Measurements from ENCODE around the gene DACT3.

The DACT3 gene

GRCh38 chr19:46697204-46697960 is 36.4 kb upstream of the DACT3 start:
- peak overlapping the region in 2 of 3 experiments; percentile 59 to 74 for H3K4me3 Mint-ChIP-seq
- no peaks in the 10 kb centered on the region for H3K9me3 Mint-ChIP-seq
- no peaks in the 10 kb centered on the region for H3K4me1 Mint-ChIP-seq
- no peaks in the 10 kb centered on the region for H3K27me3 Mint-ChIP-seq (ENCODE audit: low read depth)
- H3K36me3 Mint-ChIP-seq (ENCODE audit: low read depth), result peaks cover 78% of the 10 kb centered on the region
- TF ChIP-seq CTCF (IDR thresholded peaks at IDR 0.05; ENCODE audit: unreplicated experiment in 3 of 3), result no peak
- H3K27ac Mint-ChIP-seq, result peak overlapping the region in 1 of 3 experiments; percentile 29

GRCh38 chr19:46696866-46697203 is 35.9 kb upstream of the DACT3 start:
- H3K36me3 Mint-ChIP-seq (ENCODE audit: low read depth), result peaks cover 80% of the 10 kb centered on the region
- H3K4me3 Mint-ChIP-seq, result peak overlapping the region in 2 of 3 experiments; percentile 59 to 74
- no peaks in the 10 kb centered on the region for H3K9me3 Mint-ChIP-seq
- H3K27me3 Mint-ChIP-seq (ENCODE audit: low read depth), result no peaks in the 10 kb centered on the region
- H3K27ac Mint-ChIP-seq, result peak overlapping the region in 1 of 3 experiments; percentile 29
- no peaks in the 10 kb centered on the region for H3K4me1 Mint-ChIP-seq
- no peak for TF ChIP-seq CTCF (IDR thresholded peaks at IDR 0.05; ENCODE audit: unreplicated experiment in 3 of 3)

DNA sequence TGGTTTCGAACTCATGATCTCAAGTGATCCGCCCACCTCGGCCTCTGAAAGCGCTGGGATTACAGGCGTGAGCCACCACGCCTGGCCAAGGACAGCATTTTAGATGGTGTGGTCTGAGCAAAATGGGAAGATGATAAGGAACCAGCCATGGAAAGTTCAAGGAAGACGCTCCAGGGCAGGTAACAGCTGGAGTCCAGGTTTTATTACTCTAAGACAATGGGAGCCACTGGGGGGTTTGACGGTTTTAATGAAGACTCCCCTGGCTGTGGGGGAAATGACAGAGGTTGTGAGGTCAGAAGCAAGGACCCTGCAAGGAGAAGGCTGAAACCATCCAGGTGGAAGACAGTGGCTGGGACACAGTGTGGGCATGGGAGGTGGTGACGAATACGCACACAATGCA is 35.1 kb upstream of the DACT3 start:
- H3K27me3 Mint-ChIP-seq (ENCODE audit: low read depth), result no peaks in the 10 kb centered on the region
- TF ChIP-seq CTCF (IDR thresholded peaks at IDR 0.05; ENCODE audit: unreplicated experiment in 3 of 3), result no peak
- no peaks in the 10 kb centered on the region for H3K9me3 Mint-ChIP-seq
- peak overlapping the region in 1 of 3 experiments; percentile 37 for H3K4me3 Mint-ChIP-seq
- no peak overlapping the region for H3K27ac Mint-ChIP-seq
- peaks cover 81% of the 10 kb centered on the region for H3K36me3 Mint-ChIP-seq (ENCODE audit: low read depth)
- H3K4me1 Mint-ChIP-seq, result no peaks in the 10 kb centered on the region

- H3K4me1 Mint-ChIP-seq, result no peaks in the 10 kb centered on the region
- peaks cover 85% of the 10 kb centered on the region for H3K36me3 Mint-ChIP-seq (ENCODE audit: low read depth)
- no peak for TF ChIP-seq CTCF (IDR thresholded peaks at IDR 0.05; ENCODE audit: unreplicated experiment in 3 of 3)
- H3K4me3 Mint-ChIP-seq, result no peak overlapping the region
- no peaks in the 10 kb centered on the region for H3K27me3 Mint-ChIP-seq (ENCODE audit: low read depth)
- no peaks in the 10 kb centered on the region for H3K9me3 Mint-ChIP-seq
- no peak overlapping the region for H3K27ac Mint-ChIP-seq
Observed at GRCh38 chr19:46693760-46694159, 32.8 kb upstream of the DACT3 start.

DNA sequence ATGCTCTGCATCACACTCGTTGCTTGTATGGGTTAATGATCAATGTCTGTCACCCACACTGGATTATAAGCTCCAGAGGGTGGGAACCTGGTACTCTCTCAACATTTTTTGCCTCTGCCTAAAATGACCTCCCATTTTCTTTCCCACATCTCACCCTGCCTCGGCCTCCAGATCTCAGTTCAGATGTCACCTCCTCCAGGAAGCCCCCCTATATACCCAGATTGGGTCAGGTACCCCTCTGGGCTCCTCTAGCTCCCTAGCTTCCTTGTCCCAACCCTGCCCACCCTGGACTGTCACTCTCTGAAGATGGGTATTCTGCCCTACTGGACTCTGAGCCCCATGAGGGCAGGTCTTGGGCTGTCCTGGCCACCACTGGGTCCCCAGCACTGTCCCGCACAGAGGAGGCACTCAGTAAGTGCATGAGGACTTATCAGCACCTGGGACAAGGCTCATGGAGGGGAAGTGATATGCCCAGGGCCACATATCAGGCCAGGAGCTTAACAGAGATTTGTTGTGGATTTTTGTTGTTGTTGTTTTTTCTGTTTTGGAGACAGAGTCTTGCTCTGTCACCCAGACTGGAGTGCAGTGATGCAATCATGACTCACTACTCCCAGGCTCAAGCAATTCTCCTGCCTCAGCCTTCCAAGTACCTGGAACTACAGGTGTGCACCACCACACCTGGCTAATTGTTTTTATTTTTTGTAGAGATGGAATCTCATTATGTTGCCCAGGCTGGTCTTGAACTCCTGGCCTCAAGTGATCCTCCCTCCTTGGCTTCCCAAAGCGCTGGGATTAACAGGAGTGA is 32.1 kb upstream of the DACT3 start:
- Mint-ChIP-seq H3K27ac (no peak overlapping the region), H3K4me3 (no peak overlapping the region), H3K36me3 (ENCODE audit: low read depth) (peaks cover 82% of the 10 kb centered on the region), H3K4me1 (no peaks in the 10 kb centered on the region), H3K27me3 (ENCODE audit: low read depth) (no peaks in the 10 kb centered on the region), H3K9me3 (no peaks in the 10 kb centered on the region)
- TF ChIP-seq CTCF (IDR thresholded peaks at IDR 0.05; ENCODE audit: unreplicated experiment in 3 of 3), result no peak
